ENCODE measurements around the gene PCSK5.
"Not testable (repeated sequence)": the region's sequence is repeated elsewhere in the genome, so short reads cannot be mapped to it uniquely, and the experiment has no call there.

PCSK5 gene

GRCh38 chr9:75962013-75962661 is 71.7 kb downstream of the PCSK5 start:
- in situ Hi-C loops (cut with MboI; ENCODE audit: low sequenced_read_pairs, unreplicated experiment) = no loop called here
- TF ChIP-seq, protein P1, sequence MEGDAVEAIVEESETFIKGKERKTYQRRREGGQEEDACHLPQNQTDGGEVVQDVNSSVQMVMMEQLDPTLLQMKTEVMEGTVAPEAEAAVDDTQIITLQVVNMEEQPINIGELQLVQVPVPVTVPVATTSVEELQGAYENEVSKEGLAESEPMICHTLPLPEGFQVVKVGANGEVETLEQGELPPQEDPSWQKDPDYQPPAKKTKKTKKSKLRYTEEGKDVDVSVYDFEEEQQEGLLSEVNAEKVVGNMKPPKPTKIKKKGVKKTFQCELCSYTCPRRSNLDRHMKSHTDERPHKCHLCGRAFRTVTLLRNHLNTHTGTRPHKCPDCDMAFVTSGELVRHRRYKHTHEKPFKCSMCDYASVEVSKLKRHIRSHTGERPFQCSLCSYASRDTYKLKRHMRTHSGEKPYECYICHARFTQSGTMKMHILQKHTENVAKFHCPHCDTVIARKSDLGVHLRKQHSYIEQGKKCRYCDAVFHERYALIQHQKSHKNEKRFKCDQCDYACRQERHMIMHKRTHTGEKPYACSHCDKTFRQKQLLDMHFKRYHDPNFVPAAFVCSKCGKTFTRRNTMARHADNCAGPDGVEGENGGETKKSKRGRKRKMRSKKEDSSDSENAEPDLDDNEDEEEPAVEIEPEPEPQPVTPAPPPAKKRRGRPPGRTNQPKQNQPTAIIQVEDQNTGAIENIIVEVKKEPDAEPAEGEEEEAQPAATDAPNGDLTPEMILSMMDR (IDR thresholded peaks at IDR 0.05; ENCODE audit: borderline replicate concordance, control extremely low read depth, extremely low read depth, insufficient read depth, missing control alignments) = no peak
- no peak for DNase-seq (ENCODE audit: low spot score)

GRCh38 chr9:75962662-75963036 is 72.2 kb downstream of the PCSK5 start:
- TF ChIP-seq, protein P1 (IDR thresholded peaks at IDR 0.05; ENCODE audit: borderline replicate concordance, control extremely low read depth, extremely low read depth, insufficient read depth, missing control alignments) = no peak
- no peak for DNase-seq (ENCODE audit: low spot score)
- in situ Hi-C loops (cut with MboI; ENCODE audit: low sequenced_read_pairs, unreplicated experiment) = no loop called here

DNA sequence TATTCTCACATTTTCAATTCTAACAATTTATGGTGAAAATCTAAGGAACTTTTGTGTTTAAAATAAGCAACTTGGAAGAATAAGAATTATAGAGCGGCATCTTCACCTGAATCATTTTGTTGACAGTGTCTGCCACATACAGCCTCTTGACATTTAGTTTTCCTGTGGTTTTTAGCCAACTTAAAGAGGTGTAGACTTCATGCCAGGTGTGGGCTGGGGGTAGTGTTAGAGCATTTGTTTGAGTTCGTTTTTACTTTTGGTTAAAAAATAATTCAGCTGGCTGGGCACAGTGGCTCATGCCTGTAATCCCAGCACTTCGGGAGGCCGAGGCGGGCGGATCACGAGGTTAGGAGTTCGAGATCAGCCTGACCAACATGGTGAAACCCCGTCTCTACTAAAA is 72.8 kb downstream of the PCSK5 start:
- DNase-seq (ENCODE audit: low spot score); in situ Hi-C loops (cut with MboI; ENCODE audit: low sequenced_read_pairs, unreplicated experiment): not testable (repeated sequence)

DNA sequence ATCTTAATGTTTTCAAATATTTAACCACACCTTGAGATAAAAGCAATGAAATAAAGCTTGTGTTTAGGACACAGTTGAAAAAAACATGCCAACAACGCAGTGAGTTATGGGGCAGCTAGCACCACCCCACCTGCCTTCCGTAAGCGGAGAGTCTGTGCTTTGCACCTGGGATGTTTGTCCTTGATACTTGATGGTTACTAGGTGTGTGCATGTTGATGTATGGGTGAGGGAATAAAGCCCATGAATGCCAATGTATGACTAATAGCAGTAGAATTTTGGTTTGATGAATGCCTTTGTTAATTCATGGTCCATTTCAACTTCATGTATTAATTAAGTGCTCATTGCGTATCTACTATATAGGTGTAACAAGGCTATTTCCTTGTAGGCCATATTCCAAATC is 74.0 kb downstream of the PCSK5 start:
- no peak for DNase-seq (ENCODE audit: low spot score)
- in situ Hi-C loops (cut with MboI; ENCODE audit: low sequenced_read_pairs, unreplicated experiment) = no loop called here
- TF ChIP-seq, protein P1 (IDR thresholded peaks at IDR 0.05; ENCODE audit: borderline replicate concordance, control extremely low read depth, extremely low read depth, insufficient read depth, missing control alignments) = no peak

DNA sequence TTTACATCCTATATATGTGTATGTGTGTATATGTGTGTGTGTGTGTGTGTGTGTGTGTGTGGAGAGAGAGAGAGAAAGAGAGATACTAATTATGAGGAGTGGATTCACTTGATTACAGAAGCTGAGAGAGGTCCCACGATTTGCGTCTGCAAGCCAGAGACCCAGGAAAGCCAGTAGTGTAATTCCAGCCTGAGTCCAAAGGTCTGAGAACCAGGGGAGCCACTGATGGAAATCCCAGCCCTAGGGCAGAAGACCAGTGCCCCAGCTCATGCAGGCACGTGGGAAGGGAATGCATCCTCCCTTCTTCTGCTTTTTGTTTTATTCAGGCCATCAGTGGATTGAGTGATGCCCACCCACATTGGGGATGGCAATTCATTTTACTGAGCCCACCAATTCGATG is 74.8 kb downstream of the PCSK5 start:
- DNase-seq (ENCODE audit: low spot score) = no peak
- TF ChIP-seq, protein P1 (IDR thresholded peaks at IDR 0.05; ENCODE audit: borderline replicate concordance, control extremely low read depth, extremely low read depth, insufficient read depth, missing control alignments) = no peak
- in situ Hi-C loops (cut with MboI; ENCODE audit: low sequenced_read_pairs, unreplicated experiment) = no loop called here

GRCh38 chr9:75967556-75967955 is 77.1 kb downstream of the PCSK5 start:
- in situ Hi-C loops (cut with MboI; ENCODE audit: low sequenced_read_pairs, unreplicated experiment) = no loop called here
- TF ChIP-seq, protein P1 (IDR thresholded peaks at IDR 0.05; ENCODE audit: borderline replicate concordance, control extremely low read depth, extremely low read depth, insufficient read depth, missing control alignments) = no peak
- no peak for DNase-seq (ENCODE audit: low spot score)

DNA sequence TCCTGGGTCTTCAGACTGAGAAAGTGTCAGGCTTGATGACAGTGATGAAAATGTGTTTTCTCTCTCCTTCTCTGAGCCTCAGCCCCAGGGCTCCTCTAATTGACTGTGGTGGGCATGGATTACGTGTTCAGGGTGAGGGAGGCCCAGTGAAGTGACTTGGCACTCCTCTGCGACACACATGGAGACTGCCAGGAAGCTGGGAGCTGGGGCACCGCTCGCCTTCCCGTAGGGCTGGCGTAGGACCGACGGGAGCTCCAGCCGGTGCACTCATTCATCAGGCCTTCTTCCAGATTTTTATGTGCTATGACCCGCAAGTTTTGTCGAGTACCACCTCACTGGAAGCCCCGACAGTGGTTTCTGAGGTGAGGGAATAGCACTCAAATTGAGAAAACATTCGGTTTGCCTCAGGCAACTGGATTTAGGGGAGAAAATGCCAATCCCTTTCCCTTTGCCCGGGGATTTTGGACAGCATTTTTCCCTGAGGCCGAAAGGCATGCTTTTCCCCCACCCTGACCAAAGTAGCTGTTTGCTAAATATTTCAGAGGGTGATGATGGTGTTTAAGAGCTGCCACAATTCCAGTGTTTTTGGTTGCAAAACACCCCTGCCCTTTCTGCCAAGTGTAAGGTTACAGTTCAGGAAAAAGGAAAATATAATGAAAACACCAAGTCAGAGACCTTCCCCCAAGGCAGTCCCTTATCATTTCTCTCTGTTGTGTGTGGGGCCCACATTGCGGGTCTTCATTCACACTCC is 83.7 kb downstream of the PCSK5 start:
- DNase-seq (ENCODE audit: low spot score) = no peak
- TF ChIP-seq, protein P1 (IDR thresholded peaks at IDR 0.05; ENCODE audit: borderline replicate concordance, control extremely low read depth, extremely low read depth, insufficient read depth, missing control alignments) = no peak
- in situ Hi-C loops (cut with MboI; ENCODE audit: low sequenced_read_pairs, unreplicated experiment) = no loop called here

Measured in GM13976 (cell line).